Measurements from ENCODE around the gene SLC11A1.

- TF ChIP-seq, protein P1, sequence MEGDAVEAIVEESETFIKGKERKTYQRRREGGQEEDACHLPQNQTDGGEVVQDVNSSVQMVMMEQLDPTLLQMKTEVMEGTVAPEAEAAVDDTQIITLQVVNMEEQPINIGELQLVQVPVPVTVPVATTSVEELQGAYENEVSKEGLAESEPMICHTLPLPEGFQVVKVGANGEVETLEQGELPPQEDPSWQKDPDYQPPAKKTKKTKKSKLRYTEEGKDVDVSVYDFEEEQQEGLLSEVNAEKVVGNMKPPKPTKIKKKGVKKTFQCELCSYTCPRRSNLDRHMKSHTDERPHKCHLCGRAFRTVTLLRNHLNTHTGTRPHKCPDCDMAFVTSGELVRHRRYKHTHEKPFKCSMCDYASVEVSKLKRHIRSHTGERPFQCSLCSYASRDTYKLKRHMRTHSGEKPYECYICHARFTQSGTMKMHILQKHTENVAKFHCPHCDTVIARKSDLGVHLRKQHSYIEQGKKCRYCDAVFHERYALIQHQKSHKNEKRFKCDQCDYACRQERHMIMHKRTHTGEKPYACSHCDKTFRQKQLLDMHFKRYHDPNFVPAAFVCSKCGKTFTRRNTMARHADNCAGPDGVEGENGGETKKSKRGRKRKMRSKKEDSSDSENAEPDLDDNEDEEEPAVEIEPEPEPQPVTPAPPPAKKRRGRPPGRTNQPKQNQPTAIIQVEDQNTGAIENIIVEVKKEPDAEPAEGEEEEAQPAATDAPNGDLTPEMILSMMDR (IDR thresholded peaks at IDR 0.05; ENCODE audit: poor library complexity), result no peak
- no peak for TF ChIP-seq EZH2 (IDR thresholded peaks at IDR 0.05; ENCODE audit: borderline replicate concordance)
Observed at GRCh38 chr2:218438596-218438995, 56.5 kb downstream of the SLC11A1 start.
